Measurements from ENCODE around the gene SLC19A1.

- TF ChIP-seq EZH2 (IDR thresholded peaks at IDR 0.05) (no peak), POLR2AphosphoS5 (IDR thresholded peaks at IDR 0.05; ENCODE audit: borderline replicate concordance, low read depth, low read length) (no peak)
These were observed 61.3 kb downstream of the SLC19A1 start for GRCh38 chr21:45480701-45481500.

Data from SK-N-MC (cell line).